H1 (cell line): ENCODE data around the gene PLEKHN1. TPM values are rescaled to one million over a fixed set of nuclear protein-coding genes. Genes with fewer than 3 reads are reported as not detected.
A peak's percentile ranks its signal among the peaks of the same experiment; 100 is the strongest.

ENCODE experiments used
- CTCF ChIA-PET: fragments of 300-600 bp; sonication (Branson Sonifier 250); formaldehyde crosslinking; loops from one replicate; lab custom pipeline; 2021; ENCODE audit not compliant: partially characterized antibody; lab: Charles Lee
- POLR2A ChIA-PET: fragments of 300-600 bp; sonication (Branson Sonifier 250); formaldehyde crosslinking; loops from one replicate; lab custom pipeline; 2021; ENCODE audit warnings: inconsistent platforms; ENCODE audit not compliant: partially characterized antibody; lab: Charles Lee
- DNase-seq, 2 experiments: peaks; one replicate each; pipeline versions ENCODE4 v3.0.0 to v3.0.0-alpha.2; 2010 to 2022; ENCODE audit warnings: low spot score in 2 of 2, low read depth in 1 of 2, mixed read lengths in 1 of 2
- FAIRE-seq: peaks from 2 replicates; lab custom pipeline; 2011; peaks lifted over from hg19 to GRCh38; lab: Jason Lieb, UNC
- H2AFZ ChIP-seq: 2 replicates; pipeline ENCODE4 v1.8.1; 2012; ENCODE audit warnings: low read length, inconsistent platforms
- H2AK5ac ChIP-seq: 2 replicates; pipeline ENCODE4 v1.6.1; 2013; ENCODE audit warnings: low read depth, low read length
- H2BK120ac ChIP-seq: replicated peaks from 2 replicates; pipeline ENCODE3; 2013; ENCODE audit warnings: low read depth, low read length, inconsistent platforms
- H2BK12ac ChIP-seq: 2 replicates; pipeline ENCODE4 v1.6.1; 2013; ENCODE audit warnings: low read depth, low read length
- H2BK15ac ChIP-seq: 2 replicates; pipeline ENCODE4 v1.6.1; 2013; ENCODE audit warnings: low read length
- H2BK20ac ChIP-seq: 2 replicates; pipeline ENCODE4 v1.6.1; 2013; ENCODE audit warnings: low read length
- H2BK5ac ChIP-seq: 2 replicates; pipeline ENCODE4 v1.6.1; 2013; ENCODE audit warnings: low read depth, low read length
- H3K14ac ChIP-seq: 2 replicates; pipeline ENCODE4 v1.6.1; 2013; ENCODE audit warnings: inconsistent platforms; ENCODE audit not compliant: insufficient read length
- H3K18ac ChIP-seq: 2 replicates; pipeline ENCODE4 v1.6.1; 2013; ENCODE audit warnings: low read length; ENCODE audit errors: extremely low read depth
- H3K23ac ChIP-seq: 2 replicates; pipeline ENCODE4 v1.6.1; 2013; ENCODE audit warnings: inconsistent platforms; ENCODE audit not compliant: insufficient read length
- H3K23me2 ChIP-seq: 2 replicates; pipeline ENCODE4 v1.6.1; 2013; ENCODE audit warnings: low read depth, low read length
- H3K27ac ChIP-seq: 2 replicates; pipeline ENCODE4 v1.6.1; 2011; ENCODE audit warnings: low read depth, low read length, inconsistent platforms
- H3K27me3 ChIP-seq, 4 experiments: replicated peaks in 1 of 4; 1 replicate in 1 of 4; 2 replicates in 3 of 4; pipeline versions ENCODE4 v1.6.1 to v1.8.1; 2011 to 2013; ENCODE audit warnings: low read length in 3 of 4, mild to moderate bottlenecking in 3 of 4, inconsistent platforms in 2 of 4, mixed read lengths in 2 of 4, moderate library complexity in 1 of 4; ENCODE audit not compliant: control insufficient read depth in 3 of 4, insufficient read depth in 3 of 4; ENCODE audit errors: extremely low read depth in 1 of 4
- H3K36me3 ChIP-seq, 4 experiments: 2 replicates each; pipeline versions ENCODE4 v1.6.1 to v1.8.1; 2011 to 2013; ENCODE audit warnings: mild to moderate bottlenecking in 4 of 4, low read length in 3 of 4, moderate library complexity in 2 of 4, control low read depth in 1 of 4, inconsistent platforms in 1 of 4; ENCODE audit not compliant: insufficient read depth in 4 of 4, control insufficient read depth in 2 of 4
- H3K4ac ChIP-seq: replicated peaks from 2 replicates; pipeline ENCODE3; 2013; ENCODE audit warnings: low read length, low read depth, mixed read lengths, inconsistent platforms; ENCODE audit not compliant: insufficient read length
- H3K4me1 ChIP-seq, 4 experiments: replicated peaks in 1 of 4; 1 replicate in 1 of 4; 2 replicates in 3 of 4; pipeline versions ENCODE4 v1.6.1 to v1.8.1; 2011 to 2013; ENCODE audit warnings: low read length in 3 of 4, inconsistent platforms in 2 of 4, mixed read lengths in 1 of 4; ENCODE audit not compliant: insufficient read depth in 4 of 4, control insufficient read depth in 3 of 4
- H3K4me2 ChIP-seq, 2 experiments: 2 replicates each; pipeline versions ENCODE4 v1.6.1 to v1.8.1; 2011 to 2013; ENCODE audit warnings: low read depth in 2 of 2, low read length in 2 of 2, control low read depth in 1 of 2, inconsistent platforms in 1 of 2, mild to moderate bottlenecking in 1 of 2; ENCODE audit not compliant: insufficient read depth in 1 of 2
- H3K4me3 ChIP-seq, 4 experiments: fragments of 200-600, 300-600 bp in 1 of 4; sonication (generic), shearing (Covaris generic), sonication (Bioruptor Twin) in 1 of 4; 2 replicates each; pipeline versions ENCODE4 v1.5.1 to v1.8.1; 2011 to 2016; ENCODE audit warnings: low read length in 4 of 4, low read depth in 3 of 4, control low read depth in 2 of 4, inconsistent platforms in 2 of 4, mild to moderate bottlenecking in 2 of 4, mixed read lengths in 1 of 4, moderate library complexity in 1 of 4; ENCODE audit not compliant: insufficient read depth in 2 of 4; ENCODE audit errors: extremely low read depth in 1 of 4
- H3K56ac ChIP-seq: replicated peaks from 2 replicates; pipeline ENCODE3; 2013; ENCODE audit warnings: low read depth, mild to moderate bottlenecking, mixed read lengths, low read length, inconsistent platforms; ENCODE audit not compliant: insufficient read length
- H3K79me1 ChIP-seq: 2 replicates; pipeline ENCODE4 v1.6.1; 2013; ENCODE audit warnings: low read depth, low read length, control low read depth
- H3K79me2 ChIP-seq, 2 experiments: 2 replicates each; pipeline versions ENCODE4 v1.6.1 to v1.8.1; 2012 to 2013; ENCODE audit warnings: low read length in 2 of 2, mild to moderate bottlenecking in 2 of 2, inconsistent platforms in 1 of 2; ENCODE audit not compliant: insufficient read depth in 2 of 2, control insufficient read depth in 1 of 2
- H3K9ac ChIP-seq, 4 experiments: replicated peaks in 1 of 4; 1 replicate in 1 of 4; 2 replicates in 3 of 4; pipeline versions ENCODE4 v1.6.1 to v1.8.1; 2011 to 2013; ENCODE audit warnings: low read depth in 3 of 4, low read length in 3 of 4, control low read depth in 2 of 4, mild to moderate bottlenecking in 2 of 4, moderate library complexity in 2 of 4, inconsistent platforms in 1 of 4; ENCODE audit errors: extremely low read depth in 1 of 4
- H3K9me3 ChIP-seq, 2 experiments: 2 replicates each; pipeline versions ENCODE4 v1.6.1 to v1.8.1; 2012 to 2013; ENCODE audit warnings: mild to moderate bottlenecking in 2 of 2, moderate library complexity in 2 of 2, control low read depth in 1 of 2, inconsistent platforms in 1 of 2, low read depth in 1 of 2, low read length in 1 of 2, mixed read lengths in 1 of 2; ENCODE audit not compliant: insufficient read depth in 2 of 2
- H4K20me1 ChIP-seq, 2 experiments: replicated peaks in 1 of 2; 2 replicates each; pipeline versions ENCODE3 to v1.8.1; 2011 to 2013; ENCODE audit warnings: inconsistent platforms in 2 of 2, low read length in 2 of 2, mild to moderate bottlenecking in 1 of 2; ENCODE audit not compliant: insufficient read depth in 2 of 2, control insufficient read depth in 1 of 2
- H4K5ac ChIP-seq: 2 replicates; pipeline ENCODE4 v1.6.1; 2013; ENCODE audit warnings: low read length, low read depth, mixed read lengths, inconsistent platforms; ENCODE audit not compliant: insufficient read length
- H4K8ac ChIP-seq: 2 replicates; pipeline ENCODE4 v1.8.0; 2013; ENCODE audit warnings: mild to moderate bottlenecking, moderate library complexity, low read length, inconsistent platforms; ENCODE audit not compliant: insufficient read depth; ENCODE audit errors: extremely low read depth
- H4K91ac ChIP-seq: replicated peaks from 2 replicates; pipeline ENCODE3; 2013; ENCODE audit warnings: low read length, mixed read lengths, inconsistent platforms; ENCODE audit not compliant: insufficient read length
- BRCA1 ChIP-seq: IDR thresholded peaks from 2 replicates; pipeline ENCODE4 v1.6.1; 2012; ENCODE audit warnings: low read depth, low read length, improper control_type of control experiment
- HDAC6 ChIP-seq: IDR thresholded peaks from one replicate; pipeline ENCODE4 v1.7.1; 2012; ENCODE audit warnings: low read depth, mild to moderate bottlenecking, inconsistent platforms, low read length, moderate library complexity
- KDM5A ChIP-seq: fragments of 200-600 bp; IDR thresholded peaks from 2 replicates; pipeline ENCODE4 v1.7.1; 2012; ENCODE audit warnings: mild to moderate bottlenecking, low read length, inconsistent platforms, mixed read lengths
- MAX ChIP-seq: IDR thresholded peaks from 2 replicates; pipeline ENCODE4 v1.6.1; 2012; ENCODE audit warnings: inconsistent platforms
- PHF8 ChIP-seq: fragments of 200-600 bp; sonication (generic); conservative IDR thresholded peaks from 2 replicates; pipeline ENCODE4 v1.7.1; 2012; ENCODE audit warnings: low read depth, mild to moderate bottlenecking, inconsistent platforms, low read length, moderate library complexity
- RNF2 ChIP-seq: fragments of 200-900, 300-1000 bp; sonication (generic); IDR thresholded peaks from 2 replicates; pipeline ENCODE4 v1.7.1; 2016; ENCODE audit warnings: borderline replicate concordance, low read depth, mild to moderate bottlenecking, antibody characterized with exemption, low read length; ENCODE audit not compliant: poor library complexity, severe bottlenecking; ENCODE audit errors: missing control alignments
- WGBS, 2 experiments: shearing (Covaris generic) in 1 of 2; methylation state at CpG; one replicate each; pipeline versions ENCODE4 v1.1.6 to v1.1.7; 2013 to 2015; ENCODE audit warnings: low lambda C conversion rate in 2 of 2, mixed read lengths in 2 of 2, inconsistent platforms in 1 of 2, low coverage in 1 of 2, missing lambda C conversion rate in 1 of 2; ENCODE audit not compliant: insufficient replicate concordance in 2 of 2, insufficient coverage in 1 of 2, insufficient read length in 1 of 2; ENCODE audit errors: extremely low coverage in 1 of 2, missing lambda C conversion rate in 1 of 2; 5-methylcytosine and 5-hydroxymethylcytosine counted together
- polyA plus RNA-seq, 7 experiments: library from polyadenylated mRNA; depleted of rRNA in 3 of 7; stranded (reverse) in 5 of 7; unstranded in 2 of 7; fragments of >200 nt in 5 of 7; fragments of 200-250 nt in 2 of 7; gene quantifications; 1 replicate in 5 of 7; 2 replicates in 1 of 7; 4 replicates in 1 of 7; pipeline versions ENCODE4 v1.2.1 to v1.2.3, GENCODE V29; 2011 to 2013; ENCODE audit warnings: missing spikeins in 2 of 7, mixed read lengths in 2 of 7
- total RNA-seq: library from RNA; stranded (reverse); fragmentation: NEBNext Ultra II Directional; extraction: Animal tissue kit (Norgen Biotek cat#: 25700); gene quantifications from 2 replicates; pipeline ENCODE4 v1.2.1, GENCODE V29; 2021

PLEKHN1 gene
- total and polyA plus RNA-seq, 2 of the 8 experiments (the other 6 are each of a cell fraction or from before 2014, with no cell fraction given) = 0.39 to 1.5 TPM

DNA sequence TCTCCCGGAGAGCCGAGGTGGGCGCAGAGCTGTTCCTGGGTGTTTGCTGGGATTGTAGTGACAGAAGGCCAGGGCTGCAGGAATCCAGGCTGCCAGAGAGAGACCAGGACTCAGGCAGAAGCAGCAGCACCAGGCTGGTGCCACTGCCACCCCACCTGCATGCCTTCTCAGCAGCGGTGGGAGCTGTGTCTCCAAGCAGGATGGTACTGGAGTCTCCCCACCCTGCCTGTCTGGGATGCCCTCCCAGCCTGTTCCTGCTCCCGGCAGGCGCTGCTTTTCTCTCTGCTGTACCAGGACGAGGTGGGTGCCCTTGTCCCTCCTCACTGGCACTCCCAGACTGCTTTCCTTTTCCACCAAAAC, 38.1 kb downstream of the PLEKHN1 start:
- Histone ChIP-seq H2BK120ac (no peak overlapping the region), H3K27me3 (peaks cover 22 to 57% (median 36%) of the 10 kb centered on the region in 4 experiments), H2AK5ac (no peak overlapping the region), H3K9ac (0 out of 7 replicates have a peak overlapping the region, but pooled peaks of 1 of the 4 experiments have one; percentile 10), H3K4me2 (no peak overlapping the region), H3K79me2 (no peaks in the 10 kb centered on the region), H4K5ac (no peak overlapping the region), H2BK15ac (no peak overlapping the region), H3K56ac (no peak overlapping the region), H2BK5ac (no peak overlapping the region), H2AFZ (no peak overlapping the region), H4K20me1 (peaks cover 0 to 3% of the 10 kb centered on the region in 2 experiments), H3K18ac (no peak overlapping the region), H3K79me1 (no peaks in the 10 kb centered on the region), H3K36me3 (peaks cover 0 to 4% (median 0%) of the 10 kb centered on the region in 4 experiments; a peak in 1 of 8 replicates), H2BK20ac (no peak overlapping the region), H3K4me3 (no peak overlapping the region), H3K4ac (peak overlapping the region; percentile 53), H2BK12ac (0 out of 2 replicates have a peak overlapping the region, but pooled peaks have one; percentile 1), H3K14ac (no peak overlapping the region), H3K27ac (no peak overlapping the region), H3K4me1 (peaks cover 0 to 33% (median 11%) of the 10 kb centered on the region in 4 experiments; a peak in 4 of 7 replicates), H4K8ac (no peak overlapping the region), H3K9me3 (no peaks in the 10 kb centered on the region), H3K23me2 (peaks cover 8% of the 10 kb centered on the region; the same call in 1 of the 2 replicates), H3K23ac (no peak overlapping the region), H4K91ac (no peak overlapping the region)
- CTCF ChIA-PET = interaction anchor here (1.4 to 4.5 kb wide), 4 partner anchors 10 to 22 kb away, joined by 6 to 21 read pairs (median 10); partner anchors contain the start of genes ISG15 and PERM1
- DNase-seq (no peak), FAIRE-seq (no peak)
- POLR2A ChIA-PET = interaction anchor here (1.2 to 4.2 kb wide), 3 partner anchors 10 to 21 kb away, joined by 3 to 40 read pairs (median 3); partner anchors contain the start of gene ISG15
- 40% methylated on average over 3 of the region's 7 CpGs; no CpG with 5 or more reads in 1 of the 2 experiments for WGBS, 2 experiments
- TF ChIP-seq RNF2 (no peak), MAX (no peak), PHF8 (no peak), KDM5A (no peak), BRCA1 (no peak), HDAC6 (no peak)
